ENCODE measurements around the gene LYST. TPM values are rescaled to one million over a fixed set of nuclear protein-coding genes. Genes with fewer than 3 reads are reported as not detected.

LYST gene
- total and polyA plus RNA-seq, 7 donors, result 6.6 to 53.2 (median 21.9) TPM

- DNase-seq, result no peak
- WGBS, 2 donors, result 92 to 94% methylated on average over 5 of the region's 5 CpGs
- Histone ChIP-seq H3K4me3 (peak overlapping the region in 1 of 4 donors; percentile 12), H3K4me1 (peaks cover 0 to 11% (median 9%) of the 10 kb centered on the region in 4 donors), H3K27me3 (no peaks in the 10 kb centered on the region), H3K27ac (peak overlapping the region in 3 of 4 donors; percentile 5 to 56 (median 6)), H3K36me3 (no peaks in the 10 kb centered on the region), H3K9me3 (no peaks in the 10 kb centered on the region)
- intact Hi-C loops (cut with DNase I), result no loop called here
- TF ChIP-seq, protein P1, sequence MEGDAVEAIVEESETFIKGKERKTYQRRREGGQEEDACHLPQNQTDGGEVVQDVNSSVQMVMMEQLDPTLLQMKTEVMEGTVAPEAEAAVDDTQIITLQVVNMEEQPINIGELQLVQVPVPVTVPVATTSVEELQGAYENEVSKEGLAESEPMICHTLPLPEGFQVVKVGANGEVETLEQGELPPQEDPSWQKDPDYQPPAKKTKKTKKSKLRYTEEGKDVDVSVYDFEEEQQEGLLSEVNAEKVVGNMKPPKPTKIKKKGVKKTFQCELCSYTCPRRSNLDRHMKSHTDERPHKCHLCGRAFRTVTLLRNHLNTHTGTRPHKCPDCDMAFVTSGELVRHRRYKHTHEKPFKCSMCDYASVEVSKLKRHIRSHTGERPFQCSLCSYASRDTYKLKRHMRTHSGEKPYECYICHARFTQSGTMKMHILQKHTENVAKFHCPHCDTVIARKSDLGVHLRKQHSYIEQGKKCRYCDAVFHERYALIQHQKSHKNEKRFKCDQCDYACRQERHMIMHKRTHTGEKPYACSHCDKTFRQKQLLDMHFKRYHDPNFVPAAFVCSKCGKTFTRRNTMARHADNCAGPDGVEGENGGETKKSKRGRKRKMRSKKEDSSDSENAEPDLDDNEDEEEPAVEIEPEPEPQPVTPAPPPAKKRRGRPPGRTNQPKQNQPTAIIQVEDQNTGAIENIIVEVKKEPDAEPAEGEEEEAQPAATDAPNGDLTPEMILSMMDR (IDR thresholded peaks at IDR 0.05), result no peak
- TF ChIP-seq POLR2AphosphoS5 (IDR thresholded peaks at IDR 0.05) (no peak), EP300 (IDR thresholded peaks at IDR 0.05) (no peak), POLR2A (IDR thresholded peaks at IDR 0.05) (no peak)
Measured at GRCh38 chr1:235881930-235882700, 15.4 kb upstream of the LYST start.

GRCh38 chr1:235878082-235878811 lies 11.5 kb upstream of the LYST start:
- Histone ChIP-seq H3K4me1 (peaks cover 0 to 4% (median 2%) of the 10 kb centered on the region in 4 donors), H3K27me3 (no peaks in the 10 kb centered on the region), H3K36me3 (no peaks in the 10 kb centered on the region), H3K27ac (peak overlapping the region in 2 of 4 donors; percentile 15 to 28), H3K9me3 (no peaks in the 10 kb centered on the region), H3K4me3 (no peak overlapping the region)
- WGBS, 2 donors, result 75 to 83% methylated on average over 6 of the region's 6 CpGs
- intact Hi-C loops (cut with DNase I), result no loop called here
- TF ChIP-seq, protein P1 (IDR thresholded peaks at IDR 0.05), result no peak
- TF ChIP-seq POLR2AphosphoS5 (IDR thresholded peaks at IDR 0.05) (peak in 2 of 4 donors; percentile 27 to 35), EP300 (IDR thresholded peaks at IDR 0.05) (no peak), POLR2A (IDR thresholded peaks at IDR 0.05) (no peak)
- no peak for DNase-seq

DNA sequence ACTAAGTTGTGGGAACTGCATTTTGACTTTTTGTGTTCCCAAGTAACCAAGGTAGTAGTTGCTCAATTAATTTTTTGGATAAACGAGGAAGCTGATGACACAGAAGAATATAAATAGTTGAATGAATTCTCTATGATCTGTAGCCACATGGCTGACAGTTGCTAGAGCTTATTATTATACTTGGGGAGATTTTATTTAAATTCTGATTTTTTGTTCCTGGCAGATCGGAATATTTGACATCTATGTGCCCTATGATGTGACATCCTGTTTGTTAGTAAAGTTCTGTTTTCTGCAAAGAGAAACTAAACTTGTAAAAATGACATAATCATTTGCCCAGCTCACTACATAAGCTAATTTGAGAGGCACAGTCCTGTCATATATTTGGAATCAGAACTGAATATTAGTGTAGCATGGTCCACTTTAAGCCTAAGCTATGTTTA lies 9.7 kb upstream of the LYST start:
- intact Hi-C loops (cut with DNase I), result no loop called here
- no peaks in the 10 kb centered on the region for H3K4me1 ChIP-seq
- no peaks in the 10 kb centered on the region for H3K36me3 ChIP-seq
- no peak overlapping the region for H3K27ac ChIP-seq
- no peak for DNase-seq
- TF ChIP-seq EP300 (IDR thresholded peaks at IDR 0.05) (no peak), POLR2A (IDR thresholded peaks at IDR 0.05) (no peak), POLR2AphosphoS5 (IDR thresholded peaks at IDR 0.05) (no peak)
- TF ChIP-seq, protein P1 (IDR thresholded peaks at IDR 0.05), result no peak
- H3K9me3 ChIP-seq, result no peaks in the 10 kb centered on the region
- H3K27me3 ChIP-seq, result no peaks in the 10 kb centered on the region
- WGBS, 2 donors, result 63 to 70% methylated on average over 2 of the region's 2 CpGs
- H3K4me3 ChIP-seq, result no peak overlapping the region

GRCh38 chr1:235875036-235875597 lies 8.4 kb upstream of the LYST start:
- 79 to 86% methylated on average over 4 of the region's 4 CpGs for WGBS, 2 donors
- no peaks in the 10 kb centered on the region for H3K36me3 ChIP-seq
- H3K4me1 ChIP-seq, result no peaks in the 10 kb centered on the region
- intact Hi-C loops (cut with DNase I), result no loop called here
- no peaks in the 10 kb centered on the region for H3K27me3 ChIP-seq
- no peak for DNase-seq
- no peaks in the 10 kb centered on the region for H3K9me3 ChIP-seq
- TF ChIP-seq POLR2AphosphoS5 (IDR thresholded peaks at IDR 0.05), result no peak
- TF ChIP-seq, protein P1 (IDR thresholded peaks at IDR 0.05), result no peak
- no peak for TF ChIP-seq POLR2A (IDR thresholded peaks at IDR 0.05)
- no peak for TF ChIP-seq EP300 (IDR thresholded peaks at IDR 0.05)
- H3K4me3 ChIP-seq, result no peak overlapping the region
- H3K27ac ChIP-seq, result no peak overlapping the region

Data from sigmoid colon (tissue), 7 donors.